ENCODE results near the gene TPSAB1. TPM values are rescaled to one million over a fixed set of nuclear protein-coding genes. Genes with fewer than 3 reads are reported as not detected.

Gene TPSAB1
- total RNA-seq, 1 experiment from 2014 or later: 0.25 TPM

DNA sequence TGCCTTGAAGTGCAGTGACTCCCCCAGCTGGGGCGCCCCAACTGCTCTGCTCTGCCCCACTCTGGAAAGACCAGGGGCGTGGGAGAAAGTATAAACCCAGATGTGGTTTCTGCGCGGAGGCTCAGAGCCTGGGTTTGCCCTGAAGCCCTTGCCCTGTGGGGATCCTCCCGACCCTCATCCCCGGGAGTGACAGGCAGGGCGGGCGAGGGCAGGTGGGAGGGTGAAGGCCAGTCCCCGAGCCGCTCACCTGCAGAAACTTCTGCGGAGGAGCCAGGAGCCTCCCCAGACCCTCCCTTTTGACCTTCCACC, 19.2 kb downstream of the TPSAB1 start:
- Histone ChIP-seq H3K27ac (ENCODE audit: low read depth, low read length) (no peak overlapping the region), H4K20me1 (ENCODE audit: insufficient read depth) (no peaks in the 10 kb centered on the region), H3K9me2 (ENCODE audit: insufficient read depth) (no peaks in the 10 kb centered on the region), H3K9me3 (ENCODE audit: control insufficient read depth in 1 of 2, insufficient read depth in 1 of 2, low read depth in 1 of 2, low read length in 2 of 2) (no peaks in the 10 kb centered on the region; a peak in 1 of 4 replicates), H3K4me3 (replicated peaks in 1 of 2; ENCODE audit: low read depth in 1 of 2, low read length in 2 of 2) (no peak overlapping the region), H3K9ac (ENCODE audit: low read length) (no peak overlapping the region), H2AFZ (ENCODE audit: low read depth, low read length, poor library complexity, severe bottlenecking) (no peak overlapping the region), H3K36me3 (ENCODE audit: control insufficient read depth in 1 of 2, insufficient read depth in 2 of 2, low read length in 2 of 2) (no peaks in the 10 kb centered on the region), H3K4me2 (ENCODE audit: low read length) (no peak overlapping the region), H3K4me1 (ENCODE audit: control insufficient read depth in 1 of 2, insufficient read depth in 2 of 2, low read length in 2 of 2) (peaks cover 4 to 13% of the 10 kb centered on the region in 2 experiments; a peak in 3 of 4 replicates), H3K79me2 (ENCODE audit: insufficient read depth, low read length) (no peaks in the 10 kb centered on the region), H3K27me3 (ENCODE audit: insufficient read depth, low read length) (peaks cover 4% of the 10 kb centered on the region; the same call in 1 of the 2 replicates)
- no TSS peak for BruUV-seq (replicated peaks)
- intact Hi-C loops (cut with micrococcal nuclease): no loop called here
- ATAC-seq (no peak), DNase-seq (ENCODE audit: low read depth, low spot score) (no peak)
- ChIA-PET RAD21 (ENCODE audit: low non-redundant PET in 1 of 2, low total read pairs in 2 of 2, uncharacterized antibody in 2 of 2, unreplicated experiment in 2 of 2) (no interaction called here), POLR2A (no interaction called here), CTCF (no interaction called here)
- TF ChIP-seq ZFX (IDR thresholded peaks at IDR 0.05): no peak
- no peak for TF ChIP-seq ELF1 (IDR thresholded peaks at IDR 0.05; ENCODE audit: borderline replicate concordance, low read depth)
- TF ChIP-seq CEBPB (IDR thresholded peaks at IDR 0.05; ENCODE audit: low read depth): no peak

DNA sequence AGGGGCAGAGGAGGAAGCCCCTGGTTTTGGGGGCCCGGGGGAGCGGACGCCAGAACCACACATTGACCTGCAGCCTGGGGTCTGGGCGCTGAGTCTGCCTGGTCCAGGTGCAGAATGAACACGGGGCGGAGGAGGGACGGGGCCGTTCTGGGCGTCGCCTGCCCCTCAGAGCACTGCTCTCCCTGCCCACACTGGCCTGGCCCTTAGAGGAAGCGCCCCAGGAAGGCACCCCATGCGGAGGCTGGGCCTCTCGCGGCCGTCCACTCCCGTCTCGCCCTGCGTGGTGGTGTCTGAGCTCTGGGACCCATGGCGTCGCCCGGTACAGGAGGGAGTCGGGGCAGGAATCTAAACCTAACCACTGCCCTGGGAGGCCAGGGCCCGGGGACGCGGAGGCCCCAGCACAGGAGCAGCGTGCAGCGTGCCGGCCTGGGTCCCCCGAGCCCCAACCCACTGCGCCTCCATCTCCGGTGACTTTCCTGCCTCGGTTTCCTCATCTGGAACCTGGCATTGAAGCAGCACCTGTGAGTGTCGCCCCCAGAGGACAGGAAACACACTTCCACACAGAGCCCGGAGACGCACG, 19.7 kb downstream of the TPSAB1 start:
- H3K4me1 ChIP-seq (ENCODE audit: control insufficient read depth in 1 of 2, insufficient read depth in 2 of 2, low read length in 2 of 2): peaks cover 4 to 13% of the 10 kb centered on the region in 2 experiments; a peak in 3 of 4 replicates
- intact Hi-C loops (cut with micrococcal nuclease): no loop called here
- BruUV-seq (replicated peaks): no TSS peak
- no peak overlapping the region for H3K9ac ChIP-seq (ENCODE audit: low read length)
- RAD21 ChIA-PET (ENCODE audit: low non-redundant PET in 1 of 2, low total read pairs in 2 of 2, uncharacterized antibody in 2 of 2, unreplicated experiment in 2 of 2): no interaction called here
- no peak overlapping the region for H3K4me2 ChIP-seq (ENCODE audit: low read length)
- POLR2A ChIA-PET: no interaction called here
- no peak overlapping the region for H3K4me3 ChIP-seq (replicated peaks in 1 of 2; ENCODE audit: low read depth in 1 of 2, low read length in 2 of 2)
- H3K79me2 ChIP-seq (ENCODE audit: insufficient read depth, low read length): no peaks in the 10 kb centered on the region
- no peaks in the 10 kb centered on the region for H3K9me2 ChIP-seq (ENCODE audit: insufficient read depth)
- no peak overlapping the region for H3K27ac ChIP-seq (ENCODE audit: low read depth, low read length)
- CTCF ChIA-PET: no interaction called here
- no peaks in the 10 kb centered on the region; a peak in 1 of 4 replicates for H3K9me3 ChIP-seq (ENCODE audit: control insufficient read depth in 1 of 2, insufficient read depth in 1 of 2, low read depth in 1 of 2, low read length in 2 of 2)
- peaks cover 4% of the 10 kb centered on the region; the same call in 1 of the 2 replicates for H3K27me3 ChIP-seq (ENCODE audit: insufficient read depth, low read length)
- H4K20me1 ChIP-seq (ENCODE audit: insufficient read depth): no peaks in the 10 kb centered on the region
- DNase-seq (ENCODE audit: low read depth, low spot score) (no peak), ATAC-seq (no peak)
- no peak overlapping the region for H2AFZ ChIP-seq (ENCODE audit: low read depth, low read length, poor library complexity, severe bottlenecking)
- no peaks in the 10 kb centered on the region for H3K36me3 ChIP-seq (ENCODE audit: control insufficient read depth in 1 of 2, insufficient read depth in 2 of 2, low read length in 2 of 2)
- TF ChIP-seq FOSL1 (IDR thresholded peaks at IDR 0.05; ENCODE audit: low read depth) (no peak), ELF1 (IDR thresholded peaks at IDR 0.05; ENCODE audit: borderline replicate concordance, low read depth) (no peak), TCF7L2 (IDR thresholded peaks at IDR 0.05; ENCODE audit: borderline replicate concordance, extremely low read depth, insufficient read depth, insufficient read length) (no peak), JUND (IDR thresholded peaks at IDR 0.05) (no peak), SP1 (IDR thresholded peaks at IDR 0.05; ENCODE audit: low read depth) (no peak), CEBPB (IDR thresholded peaks at IDR 0.05; ENCODE audit: low read depth) (no peak), RAD21 (IDR thresholded peaks at IDR 0.05; ENCODE audit: low read depth) (no peak), SIN3A (IDR thresholded peaks at IDR 0.05; ENCODE audit: low read depth) (no peak), ZNF274 (IDR thresholded peaks at IDR 0.05; ENCODE audit: low read depth, low read length) (no peak), POLR2A (IDR thresholded peaks at IDR 0.05; ENCODE audit: borderline replicate concordance, extremely low read depth, insufficient read depth, insufficient read length) (no peak), EZH2 (IDR thresholded peaks at IDR 0.05) (no peak), POLR2AphosphoS5 (IDR thresholded peaks at IDR 0.05; ENCODE audit: low read depth, low read length) (no peak)
- TF ChIP-seq, protein P1, sequence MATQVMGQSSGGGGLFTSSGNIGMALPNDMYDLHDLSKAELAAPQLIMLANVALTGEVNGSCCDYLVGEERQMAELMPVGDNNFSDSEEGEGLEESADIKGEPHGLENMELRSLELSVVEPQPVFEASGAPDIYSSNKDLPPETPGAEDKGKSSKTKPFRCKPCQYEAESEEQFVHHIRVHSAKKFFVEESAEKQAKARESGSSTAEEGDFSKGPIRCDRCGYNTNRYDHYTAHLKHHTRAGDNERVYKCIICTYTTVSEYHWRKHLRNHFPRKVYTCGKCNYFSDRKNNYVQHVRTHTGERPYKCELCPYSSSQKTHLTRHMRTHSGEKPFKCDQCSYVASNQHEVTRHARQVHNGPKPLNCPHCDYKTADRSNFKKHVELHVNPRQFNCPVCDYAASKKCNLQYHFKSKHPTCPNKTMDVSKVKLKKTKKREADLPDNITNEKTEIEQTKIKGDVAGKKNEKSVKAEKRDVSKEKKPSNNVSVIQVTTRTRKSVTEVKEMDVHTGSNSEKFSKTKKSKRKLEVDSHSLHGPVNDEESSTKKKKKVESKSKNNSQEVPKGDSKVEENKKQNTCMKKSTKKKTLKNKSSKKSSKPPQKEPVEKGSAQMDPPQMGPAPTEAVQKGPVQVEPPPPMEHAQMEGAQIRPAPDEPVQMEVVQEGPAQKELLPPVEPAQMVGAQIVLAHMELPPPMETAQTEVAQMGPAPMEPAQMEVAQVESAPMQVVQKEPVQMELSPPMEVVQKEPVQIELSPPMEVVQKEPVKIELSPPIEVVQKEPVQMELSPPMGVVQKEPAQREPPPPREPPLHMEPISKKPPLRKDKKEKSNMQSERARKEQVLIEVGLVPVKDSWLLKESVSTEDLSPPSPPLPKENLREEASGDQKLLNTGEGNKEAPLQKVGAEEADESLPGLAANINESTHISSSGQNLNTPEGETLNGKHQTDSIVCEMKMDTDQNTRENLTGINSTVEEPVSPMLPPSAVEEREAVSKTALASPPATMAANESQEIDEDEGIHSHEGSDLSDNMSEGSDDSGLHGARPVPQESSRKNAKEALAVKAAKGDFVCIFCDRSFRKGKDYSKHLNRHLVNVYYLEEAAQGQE (IDR thresholded peaks at IDR 0.05; ENCODE audit: low read depth): no peak
- TF ChIP-seq, protein P2, sequence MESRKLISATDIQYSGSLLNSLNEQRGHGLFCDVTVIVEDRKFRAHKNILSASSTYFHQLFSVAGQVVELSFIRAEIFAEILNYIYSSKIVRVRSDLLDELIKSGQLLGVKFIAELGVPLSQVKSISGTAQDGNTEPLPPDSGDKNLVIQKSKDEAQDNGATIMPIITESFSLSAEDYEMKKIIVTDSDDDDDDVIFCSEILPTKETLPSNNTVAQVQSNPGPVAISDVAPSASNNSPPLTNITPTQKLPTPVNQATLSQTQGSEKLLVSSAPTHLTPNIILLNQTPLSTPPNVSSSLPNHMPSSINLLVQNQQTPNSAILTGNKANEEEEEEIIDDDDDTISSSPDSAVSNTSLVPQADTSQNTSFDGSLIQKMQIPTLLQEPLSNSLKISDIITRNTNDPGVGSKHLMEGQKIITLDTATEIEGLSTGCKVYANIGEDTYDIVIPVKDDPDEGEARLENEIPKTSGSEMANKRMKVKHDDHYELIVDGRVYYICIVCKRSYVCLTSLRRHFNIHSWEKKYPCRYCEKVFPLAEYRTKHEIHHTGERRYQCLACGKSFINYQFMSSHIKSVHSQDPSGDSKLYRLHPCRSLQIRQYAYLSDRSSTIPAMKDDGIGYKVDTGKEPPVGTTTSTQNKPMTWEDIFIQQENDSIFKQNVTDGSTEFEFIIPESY (IDR thresholded peaks at IDR 0.05; ENCODE audit: extremely low read depth, insufficient replicate concordance, low read length): no peak
- TF ChIP-seq, protein P3, sequence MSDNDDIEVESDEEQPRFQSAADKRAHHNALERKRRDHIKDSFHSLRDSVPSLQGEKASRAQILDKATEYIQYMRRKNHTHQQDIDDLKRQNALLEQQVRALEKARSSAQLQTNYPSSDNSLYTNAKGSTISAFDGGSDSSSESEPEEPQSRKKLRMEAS (IDR thresholded peaks at IDR 0.05): no peak

Measured in HCT116 (cell line).